Kasumi-1 (cell line): Measurements from ENCODE around the gene NHERF2.
"Not testable (repeated sequence)": the region's sequence is repeated elsewhere in the genome, so short reads cannot be mapped to it uniquely, and the experiment has no call there.

Experiments used
- DNase-seq, 2 experiments: peaks; one replicate each; lab custom pipeline; 2025; lab: John Stamatoyannopoulos, UW

NHERF2 gene

GRCh38 chr16:2007081-2007836, 19.4 kb upstream of the NHERF2 start:
- no peak for DNase-seq

- DNase-seq = peak; percentile 24 to 38
Observed at GRCh38 chr16:2008009-2008526, 18.6 kb upstream of the NHERF2 start.

- no peak for DNase-seq
Observed at GRCh38 chr16:2008631-2009163, 18.0 kb upstream of the NHERF2 start.

- no peak for DNase-seq
Observed at GRCh38 chr16:2009164-2009711, 17.5 kb upstream of the NHERF2 start.

- peak; percentile 30 to 37 for DNase-seq
Observed at GRCh38 chr16:2009791-2010510, 16.8 kb upstream of the NHERF2 start, which contains the start of gene ZNF598. ZNF598 (minus strand) TSS chr16:2009821.

GRCh38 chr16:2011726-2012125, 15.0 kb upstream of the NHERF2 start:
- DNase-seq = not testable (repeated sequence)

- no peak for DNase-seq
Observed at GRCh38 chr16:2013527-2013926, 13.2 kb upstream of the NHERF2 start.

GRCh38 chr16:2015117-2015946, 11.4 kb upstream of the NHERF2 start:
- no peak for DNase-seq

GRCh38 chr16:2015947-2016208, 10.8 kb upstream of the NHERF2 start:
- no peak for DNase-seq

GRCh38 chr16:2016407-2016922, 10.2 kb upstream of the NHERF2 start:
- no peak for DNase-seq

GRCh38 chr16:2019518-2019920, 7.2 kb upstream of the NHERF2 start, which contains the start of gene NPW:
NPW (plus strand) TSS chr16:2019785.
- DNase-seq = no peak

- no peak for DNase-seq
Observed at GRCh38 chr16:2019921-2020831, 6.5 kb upstream of the NHERF2 start.

- DNase-seq = peak; percentile 29 to 38
Observed at GRCh38 chr16:2022723-2023091, 4.0 kb upstream of the NHERF2 start.

GRCh38 chr16:2023092-2024031, 3.3 kb upstream of the NHERF2 start:
- DNase-seq = peak; percentile 52 to 57

- no peak for DNase-seq
Observed at GRCh38 chr16:2024032-2024420, 2.7 kb upstream of the NHERF2 start.

GRCh38 chr16:2025251-2025650, 1.5 kb upstream of the NHERF2 start:
- DNase-seq = no peak

GRCh38 chr16:2025878-2026460, 733 bp upstream of the NHERF2 start:
- DNase-seq = no peak

- no peak for DNase-seq
Observed at GRCh38 chr16:2027024-2028010, 615 bp downstream of the NHERF2 start.
